HG03139 (cell line): ENCODE data around the gene SMCO3.
A peak's percentile ranks its signal among the peaks of the same experiment; 100 is the strongest.
"Not testable (repeated sequence)": the region's sequence is repeated elsewhere in the genome, so short reads cannot be mapped to it uniquely, and the experiment has no call there.

Experiments used
- ATAC-seq: cut with Tn5 transposase; IDR thresholded peaks from one replicate; pipeline ENCODE4 v1.9.1; 2021; ENCODE audit not compliant: unreplicated experiment

The SMCO3 gene

GRCh38 chr12:14775636-14775980 is 38.4 kb downstream of the SMCO3 start:
- no peak for ATAC-seq

GRCh38 chr12:14774906-14775635 is 38.9 kb downstream of the SMCO3 start:
- ATAC-seq = no peak

GRCh38 chr12:14774074-14774905 is 39.7 kb downstream of the SMCO3 start:
- peak; percentile 49 for ATAC-seq

DNA sequence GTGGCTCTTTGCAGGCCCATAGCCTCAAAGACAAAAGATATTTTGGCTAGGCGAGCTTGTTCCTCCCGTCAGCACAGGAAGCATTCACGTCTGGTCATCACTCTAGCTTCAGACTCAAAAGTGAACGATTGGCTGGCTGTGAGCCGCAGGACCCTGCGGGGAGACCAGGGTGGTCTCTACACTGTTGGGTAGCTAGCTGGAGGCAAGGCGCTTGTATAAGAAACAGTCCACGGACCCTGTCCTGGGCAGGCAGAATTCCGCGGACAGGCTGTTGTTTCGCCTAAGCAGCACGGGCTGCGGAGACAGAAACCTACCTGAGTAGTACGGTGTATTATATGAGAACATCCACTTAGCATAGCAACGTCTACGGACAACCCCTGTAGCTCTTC is 40.3 kb downstream of the SMCO3 start:
- peak; percentile 14 for ATAC-seq

DNA sequence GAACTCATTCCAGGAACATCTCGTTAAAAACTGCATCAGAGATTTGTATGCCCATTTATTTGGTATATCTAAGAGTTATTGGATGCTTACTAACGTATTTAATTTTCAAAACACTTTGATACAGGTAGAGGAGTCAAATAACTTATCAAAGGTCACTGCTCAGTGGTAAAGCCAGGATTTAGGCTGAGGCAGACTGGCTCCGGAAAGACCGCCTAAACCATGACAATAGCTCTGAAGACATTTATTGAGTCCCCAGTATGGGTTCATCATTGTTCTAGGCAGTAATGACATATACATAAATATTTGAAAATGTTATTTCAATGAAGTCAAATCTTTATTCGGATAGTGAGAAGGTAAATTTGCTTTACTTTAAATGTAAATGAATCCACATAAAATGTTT is 41.0 kb downstream of the SMCO3 start:
- no peak for ATAC-seq

GRCh38 chr12:14771651-14772137 is 42.3 kb downstream of the SMCO3 start:
- no peak for ATAC-seq

DNA sequence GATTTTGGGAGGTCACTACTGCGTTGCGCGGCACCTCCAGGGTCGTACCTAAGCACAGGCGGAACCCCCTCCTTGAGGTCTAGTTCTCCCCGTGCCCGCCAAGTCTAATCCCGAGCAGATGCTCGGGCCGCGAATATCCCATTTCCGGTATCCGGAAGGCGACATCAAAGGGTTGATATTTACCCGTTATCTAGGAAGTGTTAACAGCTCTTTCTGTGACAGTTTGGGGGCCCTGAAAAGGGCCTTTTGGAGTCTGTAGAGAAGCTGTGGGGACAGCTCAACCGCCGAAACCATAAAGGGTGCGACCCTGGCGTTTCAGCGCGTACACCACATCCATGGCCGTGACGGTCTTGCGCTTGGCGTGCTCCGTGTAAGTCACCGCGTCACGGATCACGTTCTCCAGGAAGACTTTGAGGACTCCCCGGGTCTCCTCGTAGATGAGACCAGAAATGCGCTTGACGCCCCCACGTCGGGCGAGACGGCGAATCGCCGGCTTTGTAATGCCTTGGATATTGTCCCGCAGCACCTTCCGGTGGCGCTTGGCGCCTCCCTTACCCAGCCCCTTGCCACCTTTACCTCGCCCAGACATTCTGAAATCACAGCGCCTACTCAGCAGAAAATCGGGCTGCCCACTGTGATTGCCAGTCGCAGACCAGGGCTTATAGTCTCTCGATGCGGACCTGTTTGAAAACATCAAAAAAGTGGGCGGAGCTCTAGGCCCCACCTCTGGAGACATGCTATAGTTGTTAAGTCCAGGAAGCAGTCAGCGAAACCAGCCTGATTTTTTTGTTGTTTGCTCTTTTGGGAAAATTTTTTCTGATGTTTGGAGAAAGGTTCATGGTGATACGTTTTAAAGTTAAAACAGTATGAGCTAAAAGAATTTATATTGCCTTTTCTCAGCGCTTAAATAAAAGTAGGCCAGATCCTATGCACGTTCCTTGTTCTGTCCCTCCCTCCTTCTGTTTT is 43.2 kb downstream of the SMCO3 start:
- ATAC-seq = peak; percentile 20

DNA sequence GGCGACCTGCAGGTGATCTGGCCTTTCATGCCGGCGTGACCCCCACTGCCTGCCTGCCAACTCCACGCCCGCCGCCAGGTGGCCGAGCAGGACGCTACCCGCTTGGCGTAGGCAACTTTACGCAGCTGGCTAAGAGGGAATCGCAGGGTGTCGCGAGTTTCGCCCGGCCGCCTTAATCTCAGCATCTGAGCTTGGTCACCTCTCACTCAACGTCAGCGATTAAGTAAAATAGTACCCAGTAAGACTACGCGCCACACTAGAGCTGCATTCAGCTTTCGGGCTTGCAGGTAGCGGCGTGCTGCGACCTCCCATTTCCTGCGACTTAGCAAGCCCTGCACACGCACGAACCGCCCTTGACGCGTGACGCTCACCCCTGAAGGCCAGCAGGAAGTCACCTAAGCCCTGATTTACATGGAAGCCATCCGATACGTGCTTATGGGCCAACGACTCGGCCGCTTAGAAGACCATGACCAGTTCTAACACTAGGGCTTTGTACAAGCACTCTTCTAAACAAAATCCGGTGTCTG is 44.0 kb downstream of the SMCO3 start:
- peak; percentile 32 for ATAC-seq

DNA sequence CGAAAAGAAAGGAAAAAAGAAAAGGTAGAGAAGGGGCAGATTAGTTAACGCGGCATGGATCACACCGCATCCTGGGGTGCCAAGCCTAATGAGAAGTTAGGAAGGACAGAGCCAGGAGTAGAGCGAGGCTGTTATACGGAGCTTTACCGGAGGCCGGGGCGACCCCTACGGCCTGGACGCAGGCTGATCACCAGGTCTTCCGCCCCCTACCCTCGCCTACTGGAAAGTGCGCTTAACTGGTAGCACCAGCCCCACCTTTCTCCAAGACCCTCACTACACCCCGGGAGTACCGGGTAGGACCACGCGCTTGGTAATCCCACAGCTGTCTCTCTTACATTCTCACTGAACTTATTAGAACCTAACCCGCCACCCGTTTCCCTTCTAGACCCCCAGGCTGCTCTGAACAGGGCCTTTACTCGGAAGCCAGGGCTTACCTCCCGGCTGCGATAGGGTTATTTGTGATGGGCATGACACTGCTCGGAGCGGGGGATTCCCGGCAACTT is 44.5 kb downstream of the SMCO3 start:
- ATAC-seq = peak; percentile 5

DNA sequence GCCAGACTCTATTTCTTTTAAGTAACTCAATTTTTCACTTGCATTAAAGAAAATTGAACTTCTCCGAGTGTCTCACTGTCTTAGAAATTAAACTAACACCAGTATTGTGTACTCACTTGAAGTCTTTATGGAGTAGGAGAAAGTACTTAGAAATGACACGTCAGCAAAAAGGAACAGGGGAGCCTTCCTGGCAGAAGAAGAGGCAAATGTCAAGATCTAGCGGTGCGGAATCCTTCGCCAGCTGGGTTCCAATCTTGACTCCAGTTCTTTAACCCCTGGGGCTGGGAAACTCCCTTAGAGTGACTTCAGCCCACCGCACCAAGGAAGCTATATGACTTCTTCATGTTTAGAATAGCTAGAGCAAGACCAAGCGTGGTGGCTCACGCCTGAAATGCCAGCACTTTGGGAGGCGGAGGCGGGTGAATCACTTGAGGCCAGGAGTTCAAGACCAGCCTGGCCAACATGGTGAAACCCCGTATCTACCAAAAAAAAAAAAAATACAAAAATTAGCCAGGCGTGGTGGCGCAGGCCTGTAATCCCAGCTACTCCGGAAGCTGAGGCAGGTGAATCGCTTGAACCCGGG is 45.1 kb downstream of the SMCO3 start:
- ATAC-seq = no peak

GRCh38 chr12:14767617-14768016 is 46.4 kb downstream of the SMCO3 start:
- ATAC-seq = no peak

DNA sequence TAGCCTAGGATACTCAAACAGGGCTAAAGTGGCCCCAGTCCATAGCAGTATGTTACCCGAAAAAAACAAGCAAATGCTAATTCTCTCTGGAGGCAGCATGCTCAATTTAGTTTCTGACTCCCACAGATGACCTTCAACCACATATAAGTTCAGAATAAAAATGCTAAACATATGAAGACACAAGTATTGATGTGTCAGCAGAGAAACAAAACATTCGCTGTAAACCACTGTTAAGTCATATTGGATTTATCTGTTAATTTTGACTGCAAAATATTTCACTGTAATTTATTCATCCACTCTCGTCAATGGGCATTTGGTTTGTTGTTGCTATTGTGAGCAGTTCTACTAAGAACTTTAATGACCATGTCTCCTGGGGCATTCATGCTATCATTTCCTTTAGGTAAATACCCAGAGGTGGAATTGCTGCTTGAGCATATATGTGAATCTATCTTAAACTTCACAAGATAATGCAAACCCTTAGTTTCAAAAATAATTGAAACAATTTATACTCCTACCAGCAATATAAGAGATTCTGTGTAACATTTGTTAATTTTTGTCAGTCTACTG is 47.2 kb downstream of the SMCO3 start:
- ATAC-seq = no peak

DNA sequence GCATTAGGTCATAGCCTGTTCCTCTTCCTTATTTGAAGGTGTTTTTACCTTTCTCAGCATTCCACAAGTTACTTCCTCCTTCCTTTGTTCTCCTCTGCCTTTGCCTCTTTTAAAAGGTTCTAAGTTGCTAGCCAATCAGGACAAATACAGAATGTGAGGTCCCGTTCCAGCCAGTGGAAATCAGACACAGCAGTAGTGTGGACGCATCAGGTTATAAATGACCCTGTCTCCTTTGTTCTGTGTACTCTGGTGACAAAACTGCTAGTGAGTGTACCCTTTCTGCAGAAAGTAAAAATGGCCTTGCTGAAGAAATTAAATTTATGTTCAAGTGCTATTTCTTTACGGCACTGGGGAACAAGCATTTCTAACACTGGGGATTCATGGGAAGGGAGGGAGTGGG is 48.0 kb downstream of the SMCO3 start:
- not testable (repeated sequence) for ATAC-seq

- ATAC-seq = no peak
These were observed 48.6 kb downstream of the SMCO3 start for GRCh38 chr12:14765398-14765797.

DNA sequence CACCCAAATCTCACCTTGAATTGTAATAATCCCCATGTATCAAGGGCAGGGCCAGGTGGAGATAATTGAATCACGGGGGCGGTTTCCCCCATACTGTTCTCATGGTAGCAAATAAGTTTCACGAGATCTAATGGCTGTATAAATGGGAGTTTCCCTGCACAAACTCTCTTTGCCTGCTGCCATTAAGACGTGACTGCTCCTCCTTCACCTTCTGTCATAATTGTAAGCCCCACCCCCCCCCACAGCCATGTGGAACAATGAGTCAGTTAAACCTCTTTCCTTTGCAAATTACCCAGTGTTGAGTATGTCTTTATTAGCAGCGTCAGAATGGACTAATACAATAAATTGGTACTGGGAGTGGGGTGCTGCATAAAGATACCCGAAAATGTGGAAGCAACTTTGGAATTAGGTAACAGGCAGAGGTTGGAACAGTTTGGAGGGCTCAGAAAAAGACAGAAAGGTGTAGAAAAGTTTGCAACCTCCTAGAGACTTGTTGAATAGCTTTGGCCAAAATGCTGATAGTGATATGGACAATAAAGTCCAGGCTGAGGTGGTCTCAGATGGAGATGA is 54.2 kb downstream of the SMCO3 start:
- ATAC-seq = not testable (repeated sequence)

GRCh38 chr12:14756334-14757143 is 57.4 kb downstream of the SMCO3 start:
- ATAC-seq = no peak
